SU-DHL-6 (cell line): Measurements from ENCODE around the gene TMCC3.

Experiments
- EZH2phosphoT487 ChIP-seq: fragments of 200-600 bp; sonication (generic), shearing (Covaris generic); conservative IDR thresholded peaks from 2 replicates; pipeline ENCODE4 v1.6.1; 2018; ENCODE audit warnings: mild to moderate bottlenecking, antibody characterized with exemption, low read length, moderate library complexity, mixed read lengths
- TF ChIP-seq, protein P1 (sequence below): fragments of 200-600 bp; sonication (generic); IDR thresholded peaks from one replicate; pipeline ENCODE4 v1.5.1; 2017; ENCODE audit warnings: antibody characterized with exemption, mild to moderate bottlenecking, low read length, moderate library complexity; ENCODE audit not compliant: insufficient read depth, poor library complexity, severe bottlenecking

DNA sequence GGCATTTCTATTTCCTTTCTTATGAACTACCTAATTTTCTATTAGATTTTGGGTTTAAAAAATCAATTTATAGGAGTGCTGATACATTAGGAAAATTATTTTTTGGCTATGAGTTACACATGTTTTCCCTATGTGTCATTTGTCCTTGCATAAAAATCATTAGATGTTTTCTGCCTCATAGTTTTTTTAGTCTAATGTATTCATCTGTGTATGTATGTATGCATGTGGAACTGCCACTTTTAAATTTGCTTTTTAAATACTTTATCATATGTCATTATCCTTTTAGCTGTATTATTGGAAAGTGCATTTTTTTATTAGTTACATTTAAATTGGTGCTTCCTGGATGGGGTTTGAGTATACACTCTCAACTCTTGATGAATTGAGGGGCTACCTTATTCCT is 112.0 kb downstream of the TMCC3 start:
- TF ChIP-seq, protein P1, sequence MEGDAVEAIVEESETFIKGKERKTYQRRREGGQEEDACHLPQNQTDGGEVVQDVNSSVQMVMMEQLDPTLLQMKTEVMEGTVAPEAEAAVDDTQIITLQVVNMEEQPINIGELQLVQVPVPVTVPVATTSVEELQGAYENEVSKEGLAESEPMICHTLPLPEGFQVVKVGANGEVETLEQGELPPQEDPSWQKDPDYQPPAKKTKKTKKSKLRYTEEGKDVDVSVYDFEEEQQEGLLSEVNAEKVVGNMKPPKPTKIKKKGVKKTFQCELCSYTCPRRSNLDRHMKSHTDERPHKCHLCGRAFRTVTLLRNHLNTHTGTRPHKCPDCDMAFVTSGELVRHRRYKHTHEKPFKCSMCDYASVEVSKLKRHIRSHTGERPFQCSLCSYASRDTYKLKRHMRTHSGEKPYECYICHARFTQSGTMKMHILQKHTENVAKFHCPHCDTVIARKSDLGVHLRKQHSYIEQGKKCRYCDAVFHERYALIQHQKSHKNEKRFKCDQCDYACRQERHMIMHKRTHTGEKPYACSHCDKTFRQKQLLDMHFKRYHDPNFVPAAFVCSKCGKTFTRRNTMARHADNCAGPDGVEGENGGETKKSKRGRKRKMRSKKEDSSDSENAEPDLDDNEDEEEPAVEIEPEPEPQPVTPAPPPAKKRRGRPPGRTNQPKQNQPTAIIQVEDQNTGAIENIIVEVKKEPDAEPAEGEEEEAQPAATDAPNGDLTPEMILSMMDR = no peak
- no peak for TF ChIP-seq EZH2phosphoT487
